ENCODE data around the gene RAB6A. TPM values are rescaled to one million over a fixed set of nuclear protein-coding genes. Genes with fewer than 3 reads are reported as not detected.

The RAB6A gene
- total and polyA plus RNA-seq, 2 donors (not counting 3 experiments of a cell fraction or from before 2014, with no cell fraction given), result 45.0 to 130 TPM

DNA sequence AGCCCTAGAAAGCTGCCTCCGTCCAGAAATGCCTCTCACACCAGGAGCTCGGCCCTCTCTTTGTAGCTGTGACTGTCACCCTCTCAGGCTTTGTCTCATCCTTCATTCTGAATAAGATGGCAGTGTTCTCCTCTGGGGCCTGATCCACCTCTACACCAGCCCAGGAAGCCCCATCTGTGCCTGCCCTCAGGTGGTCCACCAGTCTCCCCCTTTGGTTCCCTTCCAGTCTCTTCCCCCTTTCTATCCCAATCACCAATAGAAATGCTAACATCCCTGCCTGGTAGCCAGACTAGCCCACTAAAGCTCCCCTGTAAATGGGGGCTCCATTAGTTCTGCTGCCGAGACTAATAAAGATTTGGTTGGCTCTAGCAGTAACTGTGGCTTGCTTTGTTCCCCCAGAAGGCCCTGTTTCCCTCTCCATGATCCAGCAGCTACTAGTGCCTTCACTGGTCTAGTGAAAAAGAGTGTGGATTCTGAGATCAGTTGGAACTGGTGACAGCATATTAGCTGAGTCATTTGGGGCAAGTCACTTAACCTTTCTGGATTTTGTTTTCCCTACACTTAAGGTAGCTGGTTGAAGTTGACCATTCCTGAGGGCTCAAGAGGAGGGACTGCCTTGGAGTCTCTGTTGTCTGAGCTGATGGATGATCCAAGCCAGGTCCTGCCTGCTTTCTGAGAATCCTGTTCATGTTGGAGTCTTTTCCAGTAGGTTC, 98.3 kb downstream of the RAB6A start:
- Histone ChIP-seq H4K20me1 (replicated peaks; ENCODE audit: control insufficient read depth, extremely low read depth, insufficient read depth, low read length) (no peaks in the 10 kb centered on the region), H3K4me3 (replicated peaks in 1 of 3; ENCODE audit: insufficient read depth in 1 of 3, low read depth in 1 of 3, low read length in 3 of 3) (no peak overlapping the region), H3K4me1 (ENCODE audit: control insufficient read depth, extremely low read depth, insufficient read depth, low read length) (peaks cover 6% of the 10 kb centered on the region), H3K79me2 (ENCODE audit: control insufficient read depth, insufficient read depth, low read length) (no peaks in the 10 kb centered on the region), H3K27me3 (ENCODE audit: control insufficient read depth in 2 of 2, insufficient read depth in 2 of 2, low read length in 2 of 2) (no peaks in the 10 kb centered on the region), H2AFZ (ENCODE audit: low read depth, low read length) (no peak overlapping the region), H3K4me2 (ENCODE audit: insufficient read depth, low read length) (no peak overlapping the region), H3K9me3 (replicated peaks; ENCODE audit: control insufficient read depth, insufficient read depth, low read length) (no peaks in the 10 kb centered on the region), H3K36me3 (ENCODE audit: control insufficient read depth in 2 of 2, extremely low read depth in 1 of 2, insufficient read depth in 2 of 2, low read length in 2 of 2) (no peaks in the 10 kb centered on the region), H3K9ac (replicated peaks; ENCODE audit: extremely low read depth, insufficient read depth, low read length) (no peak overlapping the region), H3K27ac (ENCODE audit: insufficient read depth, low read depth, low read length) (no peak overlapping the region), H3K9me1 (replicated peaks; ENCODE audit: control insufficient read depth, extremely low read depth, insufficient read depth, low read length) (no peaks in the 10 kb centered on the region)
- dilution Hi-C loops (cut with MboI; ENCODE audit: extremely low pct_ligation_motif_present, low sequenced_read_pairs) (no loop called here), intact Hi-C loops (cut with micrococcal nuclease) (no loop called here)
- ChIA-PET CTCF (interaction anchor here (0.8 to 6.0 kb wide), 9 partner anchors 9 to 364 kb away, joined by 3 to 243 read pairs (median 4); no protein-coding TSS in a partner anchor), POLR2A (no interaction called here)
- BruUV-seq (replicated peaks), result no TSS peak
- no peak for TF ChIP-seq POLR2A (IDR thresholded peaks at IDR 0.05; ENCODE audit: low read depth, low read length)
- TF ChIP-seq EZH2 (IDR thresholded peaks at IDR 0.05; ENCODE audit: borderline replicate concordance, low read depth, low read length, severe bottlenecking), result no peak
- TF ChIP-seq, protein P1, sequence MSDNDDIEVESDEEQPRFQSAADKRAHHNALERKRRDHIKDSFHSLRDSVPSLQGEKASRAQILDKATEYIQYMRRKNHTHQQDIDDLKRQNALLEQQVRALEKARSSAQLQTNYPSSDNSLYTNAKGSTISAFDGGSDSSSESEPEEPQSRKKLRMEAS (IDR thresholded peaks at IDR 0.05; ENCODE audit: insufficient read depth, insufficient read length), result no peak
- no peak for DNase-seq (ENCODE audit: low read depth, low spot score)
- FAIRE-seq, result no peak

DNA sequence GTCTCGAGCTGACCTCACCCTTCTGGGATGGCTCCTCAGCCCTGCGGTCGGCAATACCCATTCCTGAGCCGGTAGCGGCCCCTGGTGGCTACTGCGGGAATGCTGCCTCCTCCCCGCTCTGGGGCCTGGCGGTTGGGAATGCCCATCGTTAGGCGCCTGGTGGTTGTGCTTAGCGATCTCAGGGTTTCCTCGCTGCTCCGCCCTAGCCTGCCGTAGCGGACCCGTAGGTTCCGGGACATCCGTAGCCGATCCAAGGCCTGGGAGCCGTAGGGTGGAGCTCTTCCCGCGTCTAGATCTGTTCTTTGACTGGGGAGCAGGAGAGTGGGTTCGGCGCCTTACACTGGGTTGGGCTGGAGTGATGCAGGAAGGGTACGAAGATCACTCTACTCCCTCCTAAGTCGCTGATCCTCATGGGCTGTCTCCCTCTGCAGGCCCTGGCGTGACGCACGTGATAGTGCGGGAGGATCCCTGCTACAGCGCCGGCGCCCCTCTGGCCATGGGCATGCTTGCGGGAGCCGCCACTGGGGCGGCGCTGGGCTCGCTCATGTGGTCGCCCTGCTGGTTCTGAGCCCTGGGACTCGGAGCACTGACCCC, 99.7 kb downstream of the RAB6A start:
- FAIRE-seq (peak; percentile 90), DNase-seq (ENCODE audit: low read depth, low spot score) (peak; percentile 84)
- Histone ChIP-seq H3K4me1 (ENCODE audit: control insufficient read depth, extremely low read depth, insufficient read depth, low read length) (peaks cover 6% of the 10 kb centered on the region), H4K20me1 (replicated peaks; ENCODE audit: control insufficient read depth, extremely low read depth, insufficient read depth, low read length) (no peaks in the 10 kb centered on the region), H3K4me2 (ENCODE audit: insufficient read depth, low read length) (peak overlapping the region; percentile 60), H3K36me3 (ENCODE audit: control insufficient read depth in 2 of 2, extremely low read depth in 1 of 2, insufficient read depth in 2 of 2, low read length in 2 of 2) (no peaks in the 10 kb centered on the region), H3K4me3 (replicated peaks in 1 of 3; ENCODE audit: insufficient read depth in 1 of 3, low read depth in 1 of 3, low read length in 3 of 3) (peak overlapping the region in 2 of 3 experiments; percentile 26 to 32), H3K9me1 (replicated peaks; ENCODE audit: control insufficient read depth, extremely low read depth, insufficient read depth, low read length) (no peaks in the 10 kb centered on the region), H3K27me3 (ENCODE audit: control insufficient read depth in 2 of 2, insufficient read depth in 2 of 2, low read length in 2 of 2) (no peaks in the 10 kb centered on the region), H3K27ac (ENCODE audit: insufficient read depth, low read depth, low read length) (no peak overlapping the region), H2AFZ (ENCODE audit: low read depth, low read length) (peak overlapping the region; percentile 93), H3K9me3 (replicated peaks; ENCODE audit: control insufficient read depth, insufficient read depth, low read length) (no peaks in the 10 kb centered on the region), H3K79me2 (ENCODE audit: control insufficient read depth, insufficient read depth, low read length) (no peaks in the 10 kb centered on the region), H3K9ac (replicated peaks; ENCODE audit: extremely low read depth, insufficient read depth, low read length) (peak overlapping the region; percentile 36)
- TF ChIP-seq FOS (IDR thresholded peaks at IDR 0.05; ENCODE audit: borderline replicate concordance, insufficient read depth, low read length), result no peak
- TF ChIP-seq, protein P1 (IDR thresholded peaks at IDR 0.05; ENCODE audit: insufficient read depth, insufficient read length), result peak; percentile 14
- TF ChIP-seq POLR2AphosphoS5 (IDR thresholded peaks at IDR 0.05; ENCODE audit: insufficient read depth, low read depth, low read length), result peak; percentile 50
- TF ChIP-seq POLR2A (IDR thresholded peaks at IDR 0.05; ENCODE audit: low read depth, low read length), result no peak
- TF ChIP-seq, protein P2, sequence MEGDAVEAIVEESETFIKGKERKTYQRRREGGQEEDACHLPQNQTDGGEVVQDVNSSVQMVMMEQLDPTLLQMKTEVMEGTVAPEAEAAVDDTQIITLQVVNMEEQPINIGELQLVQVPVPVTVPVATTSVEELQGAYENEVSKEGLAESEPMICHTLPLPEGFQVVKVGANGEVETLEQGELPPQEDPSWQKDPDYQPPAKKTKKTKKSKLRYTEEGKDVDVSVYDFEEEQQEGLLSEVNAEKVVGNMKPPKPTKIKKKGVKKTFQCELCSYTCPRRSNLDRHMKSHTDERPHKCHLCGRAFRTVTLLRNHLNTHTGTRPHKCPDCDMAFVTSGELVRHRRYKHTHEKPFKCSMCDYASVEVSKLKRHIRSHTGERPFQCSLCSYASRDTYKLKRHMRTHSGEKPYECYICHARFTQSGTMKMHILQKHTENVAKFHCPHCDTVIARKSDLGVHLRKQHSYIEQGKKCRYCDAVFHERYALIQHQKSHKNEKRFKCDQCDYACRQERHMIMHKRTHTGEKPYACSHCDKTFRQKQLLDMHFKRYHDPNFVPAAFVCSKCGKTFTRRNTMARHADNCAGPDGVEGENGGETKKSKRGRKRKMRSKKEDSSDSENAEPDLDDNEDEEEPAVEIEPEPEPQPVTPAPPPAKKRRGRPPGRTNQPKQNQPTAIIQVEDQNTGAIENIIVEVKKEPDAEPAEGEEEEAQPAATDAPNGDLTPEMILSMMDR (IDR thresholded peaks at IDR 0.05; ENCODE audit: extremely low read depth in 1 of 2, insufficient read depth in 1 of 2, low read depth in 1 of 2, low read length in 2 of 2), result peak; percentile 96 to 98
- TF ChIP-seq GATA2 (IDR thresholded peaks at IDR 0.05; ENCODE audit: insufficient read depth, insufficient read length, low read depth, low read length), result no peak
- dilution Hi-C loops (cut with MboI; ENCODE audit: extremely low pct_ligation_motif_present, low sequenced_read_pairs), result no loop called here
- no TSS peak for BruUV-seq (replicated peaks)
- ChIA-PET POLR2A (interaction anchor here (0.6 to 0.7 kb wide), 3 partner anchors 182 to 354 kb away, joined by 3 to 5 read pairs (median 4); no protein-coding TSS in a partner anchor), CTCF (interaction anchor here (0.5 to 6.0 kb wide), 51 partner anchors 9 to 373 kb away, joined by 3 to 243 read pairs (median 4); partner anchors contain the start of gene PLEKHB1)
- intact Hi-C loops (cut with micrococcal nuclease), result loop anchor here (1.0 to 2.0 kb wide), 6 partner anchors 36 to 354 kb away; partner anchors contain the start of gene RELT
